Naive B cell (primary cell): ENCODE results near the gene IZUMO4. TPM values are rescaled to one million over a fixed set of nuclear protein-coding genes. Genes with fewer than 3 reads are reported as not detected.

Source experiments
- ATAC-seq, 2 donors: fragments of 150-1000 bp; cut with Tn5 transposase; 2 replicates each; pipeline ENCODE4 v1.10.0; 2021; ENCODE audit warnings: low read depth in 2 of 2, mild to moderate bottlenecking in 2 of 2, moderate library complexity in 2 of 2
- DNase-seq: peaks from one replicate; pipeline ENCODE4 v3.0.0; 2022
- H3K27ac Mint-ChIP-seq, 6 donors: one replicate each; pipeline ENCODE4 v1.8.0; 2020 to 2022; ENCODE audit warnings: mild to moderate bottlenecking in 6 of 6, mixed read lengths in 6 of 6, moderate library complexity in 5 of 6, inconsistent platforms in 2 of 6
- H3K27me3 Mint-ChIP-seq, 3 donors: one replicate each; pipeline ENCODE4 v1.8.0; 2021 to 2022; ENCODE audit warnings: mixed read lengths in 3 of 3, mild to moderate bottlenecking in 1 of 3
- H3K36me3 Mint-ChIP-seq, 2 donors: one replicate each; pipeline ENCODE4 v1.8.0; 2020 to 2022; ENCODE audit warnings: mixed read lengths in 2 of 2, inconsistent platforms in 1 of 2, mild to moderate bottlenecking in 1 of 2
- H3K4me1 Mint-ChIP-seq, 3 donors: one replicate each; pipeline ENCODE4 v1.8.0; 2020 to 2022; ENCODE audit warnings: mixed read lengths in 3 of 3, inconsistent platforms in 1 of 3, mild to moderate bottlenecking in 1 of 3, moderate library complexity in 1 of 3
- H3K4me3 Mint-ChIP-seq, 8 donors: one replicate each; pipeline ENCODE4 v1.8.0; 2020 to 2022; ENCODE audit warnings: mild to moderate bottlenecking in 8 of 8, mixed read lengths in 8 of 8, moderate library complexity in 8 of 8, inconsistent platforms in 2 of 8
- H3K9me3 Mint-ChIP-seq, 7 donors: one replicate each; pipeline ENCODE4 v1.8.0; 2020 to 2022; ENCODE audit warnings: mixed read lengths in 7 of 7, mild to moderate bottlenecking in 5 of 7, inconsistent platforms in 2 of 7, moderate library complexity in 1 of 7
- polyA plus RNA-seq, 6 donors: library from polyadenylated mRNA; unstranded; fragments of 300-500 nt; fragmentation: Illumina TruSeq; gene quantifications; one replicate each; pipeline ENCODE4 v1.2.3, GENCODE V29; 2021; ENCODE audit warnings: low read depth in 6 of 6

The IZUMO4 gene
- polyA plus RNA-seq, 6 donors from 2014 or later, result 0.48 to 1.2 (median 0.85) TPM

GRCh38 chr19:2097886-2098327 lies 1.2 kb downstream of the IZUMO4 start:
- Mint-ChIP-seq H3K27me3 (no peaks in the 10 kb centered on the region), H3K4me1 (peaks cover 25 to 40% (median 29%) of the 10 kb centered on the region in 3 donors), H3K4me3 (peak overlapping the region; percentile 20 to 100 (median 58)), H3K36me3 (peaks cover 4 to 6% of the 10 kb centered on the region in 2 donors), H3K27ac (peak overlapping the region in 4 of 6 donors; percentile 69 to 99 (median 96)), H3K9me3 (no peaks in the 10 kb centered on the region)
- ATAC-seq (no peak), DNase-seq (no peak)

- Mint-ChIP-seq H3K27me3 (no peaks in the 10 kb centered on the region), H3K9me3 (peaks cover 0 to 2% (median 0%) of the 10 kb centered on the region in 7 donors), H3K4me3 (no peak overlapping the region), H3K27ac (peak overlapping the region in 1 of 6 donors; percentile 56), H3K4me1 (peaks cover 18 to 30% (median 23%) of the 10 kb centered on the region in 3 donors), H3K36me3 (peaks cover 7 to 9% of the 10 kb centered on the region in 2 donors)
- ATAC-seq (no peak), DNase-seq (no peak)
These were observed 2.4 kb downstream of the IZUMO4 start for GRCh38 chr19:2099054-2099501.

- peak overlapping the region in 1 of 6 donors; percentile 59 for H3K27ac Mint-ChIP-seq
- H3K9me3 Mint-ChIP-seq, result peaks cover 0 to 5% (median 3%) of the 10 kb centered on the region in 7 donors
- DNase-seq (no peak), ATAC-seq (no peak)
- peaks cover 8 to 25% (median 16%) of the 10 kb centered on the region in 3 donors for H3K4me1 Mint-ChIP-seq
- H3K4me3 Mint-ChIP-seq, result no peak overlapping the region
- H3K27me3 Mint-ChIP-seq, result no peaks in the 10 kb centered on the region
- H3K36me3 Mint-ChIP-seq, result peaks cover 12 to 15% of the 10 kb centered on the region in 2 donors
These were observed 3.4 kb downstream of the IZUMO4 start for GRCh38 chr19:2099937-2100718.

- H3K27me3 Mint-ChIP-seq, result no peaks in the 10 kb centered on the region
- no peak overlapping the region for H3K4me3 Mint-ChIP-seq
- no peak for ATAC-seq
- H3K4me1 Mint-ChIP-seq, result peaks cover 7 to 19% (median 15%) of the 10 kb centered on the region in 3 donors
- peaks cover 0 to 9% (median 5%) of the 10 kb centered on the region in 7 donors for H3K9me3 Mint-ChIP-seq
- no peak overlapping the region for H3K27ac Mint-ChIP-seq
- H3K36me3 Mint-ChIP-seq, result peaks cover 18 to 20% of the 10 kb centered on the region in 2 donors
- no peak for DNase-seq
These were observed 4.0 kb downstream of the IZUMO4 start for GRCh38 chr19:2100719-2101061.

- Mint-ChIP-seq H3K4me1 (peaks cover 10 to 17% (median 13%) of the 10 kb centered on the region in 3 donors), H3K27ac (peak overlapping the region in 2 of 6 donors; percentile 42 to 75), H3K27me3 (no peaks in the 10 kb centered on the region), H3K4me3 (peak overlapping the region in 1 of 8 donors; percentile 55), H3K36me3 (peaks cover 20 to 22% of the 10 kb centered on the region in 2 donors), H3K9me3 (peaks cover 0 to 9% (median 5%) of the 10 kb centered on the region in 7 donors)
- ATAC-seq (no peak), DNase-seq (no peak)
These were observed 5.0 kb downstream of the IZUMO4 start for GRCh38 chr19:2101417-2102335.

GRCh38 chr19:2103045-2103707 lies 6.5 kb downstream of the IZUMO4 start:
- H3K27me3 Mint-ChIP-seq, result no peaks in the 10 kb centered on the region
- peaks cover 24 to 31% of the 10 kb centered on the region in 2 donors for H3K36me3 Mint-ChIP-seq
- no peak for ATAC-seq
- peak overlapping the region in 1 of 6 donors; percentile 29 for H3K27ac Mint-ChIP-seq
- no peak overlapping the region for H3K4me3 Mint-ChIP-seq
- peaks cover 0 to 9% (median 5%) of the 10 kb centered on the region in 7 donors for H3K9me3 Mint-ChIP-seq
- peaks cover 6 to 14% (median 6%) of the 10 kb centered on the region in 3 donors for H3K4me1 Mint-ChIP-seq
- no peak for DNase-seq

- H3K27ac Mint-ChIP-seq, result peak overlapping the region in 3 of 6 donors; percentile 38 to 84 (median 69)
- no peak for DNase-seq
- H3K36me3 Mint-ChIP-seq, result peaks cover 21 to 34% of the 10 kb centered on the region in 2 donors
- H3K27me3 Mint-ChIP-seq, result no peaks in the 10 kb centered on the region
- peaks cover 0 to 9% (median 5%) of the 10 kb centered on the region in 7 donors for H3K9me3 Mint-ChIP-seq
- no peak for ATAC-seq
- peaks cover 6 to 15% (median 6%) of the 10 kb centered on the region in 3 donors for H3K4me1 Mint-ChIP-seq
- H3K4me3 Mint-ChIP-seq, result no peak overlapping the region
These were observed 11.7 kb downstream of the IZUMO4 start for GRCh38 chr19:2108251-2109016.

- DNase-seq (no peak), ATAC-seq (no peak)
- Mint-ChIP-seq H3K27me3 (no peaks in the 10 kb centered on the region), H3K27ac (peak overlapping the region in 2 of 6 donors; percentile 4 to 59), H3K9me3 (peaks cover 0 to 9% (median under 1%) of the 10 kb centered on the region in 7 donors), H3K4me1 (peaks cover 3 to 13% (median 6%) of the 10 kb centered on the region in 3 donors), H3K4me3 (no peak overlapping the region), H3K36me3 (peaks cover 22 to 36% of the 10 kb centered on the region in 2 donors)
These were observed 12.5 kb downstream of the IZUMO4 start for GRCh38 chr19:2109046-2109864.

GRCh38 chr19:2110822-2111221 lies 14.1 kb downstream of the IZUMO4 start:
- peak in 1 of 2 donors; percentile 32 for ATAC-seq
- peak; percentile 38 for DNase-seq
- Mint-ChIP-seq H3K4me1 (peaks cover 6 to 12% (median 7%) of the 10 kb centered on the region in 3 donors), H3K9me3 (no peaks in the 10 kb centered on the region), H3K27me3 (no peaks in the 10 kb centered on the region), H3K4me3 (no peak overlapping the region), H3K36me3 (peaks cover 10 to 33% of the 10 kb centered on the region in 2 donors), H3K27ac (no peak overlapping the region)

- peaks cover 5 to 12% (median 7%) of the 10 kb centered on the region in 3 donors for H3K4me1 Mint-ChIP-seq
- peaks cover 10 to 31% of the 10 kb centered on the region in 2 donors for H3K36me3 Mint-ChIP-seq
- DNase-seq (no peak), ATAC-seq (no peak)
- H3K27ac Mint-ChIP-seq, result no peak overlapping the region
- no peak overlapping the region for H3K4me3 Mint-ChIP-seq
- H3K27me3 Mint-ChIP-seq, result no peaks in the 10 kb centered on the region
- no peaks in the 10 kb centered on the region for H3K9me3 Mint-ChIP-seq
These were observed 14.7 kb downstream of the IZUMO4 start for GRCh38 chr19:2111425-2111824.

GRCh38 chr19:2111886-2112285 lies 15.2 kb downstream of the IZUMO4 start:
- Mint-ChIP-seq H3K36me3 (peaks cover 10 to 27% of the 10 kb centered on the region in 2 donors), H3K27ac (no peak overlapping the region), H3K9me3 (no peaks in the 10 kb centered on the region), H3K4me3 (no peak overlapping the region), H3K27me3 (no peaks in the 10 kb centered on the region), H3K4me1 (peaks cover under 1 to 9% (median 7%) of the 10 kb centered on the region in 3 donors)
- DNase-seq (no peak), ATAC-seq (no peak)
